ENCODE data around the gene OPN1MW.

- TF ChIP-seq CTCF (IDR thresholded peaks at IDR 0.05) (no peak), POLR2A (IDR thresholded peaks at IDR 0.05) (no peak)
Measured at GRCh38 chrX:154142386-154142785, 40.0 kb upstream of the OPN1MW start.
